H7 (cell line): ENCODE measurements around the gene TSPAN7. TPM values are rescaled to one million over a fixed set of nuclear protein-coding genes. Genes with fewer than 3 reads are reported as not detected.

Experiments
- DNase-seq: peaks from one replicate; pipeline ENCODE4 v3.0.0; 2012
- H3K27me3 ChIP-seq: 2 replicates; pipeline ENCODE4 v1.6.0; 2011; ENCODE audit warnings: mild to moderate bottlenecking, low read length; ENCODE audit not compliant: control insufficient read depth, insufficient read depth
- H3K36me3 ChIP-seq: replicated peaks from 2 replicates; pipeline ENCODE4 v1.5.1; 2011; ENCODE audit warnings: low read length; ENCODE audit not compliant: control insufficient read depth, insufficient read depth
- H3K4me3 ChIP-seq: 2 replicates; pipeline ENCODE4 v1.5.1; 2011; ENCODE audit warnings: low read depth, mild to moderate bottlenecking, control low read depth, low read length, moderate library complexity; ENCODE audit not compliant: insufficient read depth
- total RNA-seq: library from RNA; depleted of rRNA; stranded (reverse); fragments of >200 nt; shearing (Covaris generic); gene quantifications from 2 replicates; pipeline ENCODE4 v1.2.3, GENCODE V29; 2014

TSPAN7 gene
- total RNA-seq, 1 experiment from 2014 or later = 1.1 TPM

DNA sequence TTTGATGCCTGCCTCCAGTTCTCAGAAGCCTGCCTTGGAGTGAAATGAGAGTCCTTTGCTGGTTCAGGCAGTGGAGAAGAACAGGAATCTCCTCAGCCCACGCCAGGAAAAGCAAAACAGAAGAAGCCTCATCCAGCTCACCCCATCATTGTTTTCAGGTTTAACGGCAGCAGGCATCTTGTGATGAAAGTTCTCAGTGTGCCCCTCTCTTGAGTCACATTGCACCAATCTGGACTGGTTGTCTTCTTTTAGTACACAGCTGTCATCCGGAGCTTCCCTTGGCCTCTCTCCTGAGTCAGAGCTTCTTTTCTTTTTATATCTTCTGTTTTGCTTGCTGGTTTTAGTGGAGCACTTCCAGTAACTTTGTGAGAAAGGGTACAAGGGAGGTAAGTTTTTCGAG, 50.9 kb downstream of the TSPAN7 start:
- no peak for DNase-seq
- Histone ChIP-seq H3K4me3 (no peak overlapping the region), H3K27me3 (no peaks in the 10 kb centered on the region), H3K36me3 (no peaks in the 10 kb centered on the region)

DNA sequence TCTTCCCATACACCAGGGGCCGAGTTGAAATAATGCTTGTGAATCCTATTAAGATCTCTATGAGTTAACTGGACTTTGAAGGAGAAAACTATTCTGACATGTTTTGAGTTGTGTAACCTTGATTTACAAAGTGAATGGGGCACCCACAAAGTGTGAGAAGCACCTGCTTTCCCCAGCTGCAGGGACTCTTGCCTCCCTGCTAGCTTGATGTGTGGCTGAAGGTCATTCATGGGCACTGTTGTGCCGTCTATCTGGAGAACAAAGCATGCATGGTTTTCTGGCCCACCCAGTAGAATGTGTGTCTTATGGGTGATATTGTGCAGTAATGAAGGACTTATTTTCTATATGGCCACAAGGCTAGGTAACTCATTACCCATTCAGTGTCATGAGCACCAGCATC, 53.1 kb downstream of the TSPAN7 start:
- no peak for DNase-seq
- H3K36me3 ChIP-seq = no peaks in the 10 kb centered on the region
- no peak overlapping the region for H3K4me3 ChIP-seq
- no peaks in the 10 kb centered on the region for H3K27me3 ChIP-seq

DNA sequence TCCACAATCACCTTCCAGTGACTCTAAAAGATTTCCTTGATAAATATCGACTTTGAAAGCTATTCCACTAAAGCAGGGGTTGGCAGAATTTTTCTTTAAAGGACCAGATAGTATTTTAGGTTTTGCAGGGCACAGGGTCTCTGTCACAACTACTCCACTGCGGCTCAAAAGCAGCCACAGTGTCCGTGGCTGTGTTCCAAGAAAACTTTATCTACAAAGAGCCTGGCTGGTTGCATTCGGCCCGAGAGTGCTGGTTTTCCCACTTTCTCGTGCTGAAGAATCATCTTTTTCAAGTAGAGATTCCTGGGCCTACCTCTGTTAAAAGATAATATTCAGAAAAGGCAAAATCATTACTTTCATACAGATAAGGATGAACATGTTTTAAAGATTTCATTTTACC, 55.6 kb downstream of the TSPAN7 start:
- Histone ChIP-seq H3K27me3 (no peaks in the 10 kb centered on the region), H3K36me3 (no peaks in the 10 kb centered on the region), H3K4me3 (no peak overlapping the region)
- no peak for DNase-seq

DNA sequence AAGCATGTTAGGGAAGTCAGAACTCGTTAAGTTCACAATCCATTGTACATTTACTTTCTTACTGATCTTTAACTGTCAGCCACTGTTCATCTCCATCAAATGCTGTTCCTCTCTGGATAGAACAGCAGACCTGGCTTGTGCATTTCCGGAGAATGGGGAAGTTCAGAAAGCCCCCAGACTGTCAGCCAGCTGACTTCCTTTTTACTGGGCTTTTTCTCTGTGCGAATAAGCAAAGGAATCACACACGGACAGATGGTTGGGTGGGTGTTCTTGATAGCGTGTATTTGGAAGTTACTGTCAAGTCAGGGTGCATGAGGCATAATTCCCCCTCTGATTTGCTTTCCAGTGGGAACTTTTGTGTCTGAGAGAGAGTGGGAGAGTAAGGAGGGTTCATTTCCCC, 56.8 kb downstream of the TSPAN7 start:
- no peaks in the 10 kb centered on the region for H3K36me3 ChIP-seq
- DNase-seq = no peak
- H3K4me3 ChIP-seq = no peak overlapping the region
- no peaks in the 10 kb centered on the region for H3K27me3 ChIP-seq

DNA sequence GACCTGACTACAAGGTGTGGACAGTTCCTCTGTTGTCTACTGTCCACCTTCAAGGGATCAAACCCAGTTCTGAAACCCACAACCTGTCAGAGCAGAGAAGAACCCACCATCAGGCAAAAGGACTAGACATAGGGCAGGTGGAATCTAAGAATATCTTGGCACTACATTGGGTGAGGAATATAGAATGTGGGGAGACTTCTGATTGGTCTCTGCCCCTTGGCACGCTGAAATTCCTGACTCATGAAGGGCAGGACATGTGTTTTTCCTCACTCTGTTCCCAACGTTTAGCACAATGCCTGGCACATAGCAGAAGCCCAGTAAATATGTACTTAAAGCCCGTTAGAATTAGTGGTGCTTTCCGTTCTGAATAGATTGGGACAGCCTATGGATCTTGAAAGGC, 59.3 kb downstream of the TSPAN7 start:
- H3K4me3 ChIP-seq = no peak overlapping the region
- no peaks in the 10 kb centered on the region for H3K36me3 ChIP-seq
- DNase-seq = no peak
- no peaks in the 10 kb centered on the region for H3K27me3 ChIP-seq

DNA sequence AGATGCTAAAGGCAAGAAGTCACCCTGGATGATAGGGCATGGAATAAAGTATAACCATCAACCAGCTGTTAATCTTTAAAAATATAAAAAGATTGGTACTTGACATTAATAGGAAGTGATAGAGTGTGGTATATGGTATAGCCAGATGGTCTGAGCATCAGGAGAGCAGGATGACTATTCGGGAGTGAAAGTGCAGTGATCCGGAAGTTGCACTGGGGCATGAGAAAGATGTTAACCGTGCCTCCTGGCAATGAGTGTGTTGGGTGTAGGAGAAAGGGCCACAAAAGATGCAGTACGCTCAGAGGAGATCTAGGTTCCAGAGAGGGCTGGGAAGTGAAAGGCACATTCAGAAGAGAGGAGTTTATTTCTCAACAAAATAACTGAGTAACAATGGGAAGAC, 65.0 kb downstream of the TSPAN7 start:
- no peak overlapping the region for H3K4me3 ChIP-seq
- no peaks in the 10 kb centered on the region for H3K36me3 ChIP-seq
- no peak for DNase-seq
- H3K27me3 ChIP-seq = no peaks in the 10 kb centered on the region

DNA sequence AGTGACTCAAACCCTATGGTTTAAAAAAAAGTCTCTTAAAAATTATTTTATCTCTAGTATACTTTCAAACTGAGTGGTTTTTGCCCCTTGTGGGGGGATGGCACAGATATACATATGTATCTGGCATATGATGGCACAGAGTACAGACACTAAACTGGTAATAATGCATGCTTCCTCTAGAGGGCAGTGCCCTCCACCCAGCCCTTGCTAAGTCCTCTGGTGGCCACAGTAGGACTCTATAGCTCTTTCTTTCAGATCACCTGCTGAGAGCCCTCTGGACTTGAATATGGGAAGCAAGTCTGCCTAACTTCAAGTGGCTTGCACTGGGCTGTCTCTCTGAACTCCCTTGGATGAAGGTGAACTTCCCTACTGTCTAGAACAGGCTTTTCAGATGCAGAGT, 66.3 kb downstream of the TSPAN7 start:
- Histone ChIP-seq H3K4me3 (no peak overlapping the region), H3K36me3 (no peaks in the 10 kb centered on the region), H3K27me3 (no peaks in the 10 kb centered on the region)
- DNase-seq = peak; percentile 49

DNA sequence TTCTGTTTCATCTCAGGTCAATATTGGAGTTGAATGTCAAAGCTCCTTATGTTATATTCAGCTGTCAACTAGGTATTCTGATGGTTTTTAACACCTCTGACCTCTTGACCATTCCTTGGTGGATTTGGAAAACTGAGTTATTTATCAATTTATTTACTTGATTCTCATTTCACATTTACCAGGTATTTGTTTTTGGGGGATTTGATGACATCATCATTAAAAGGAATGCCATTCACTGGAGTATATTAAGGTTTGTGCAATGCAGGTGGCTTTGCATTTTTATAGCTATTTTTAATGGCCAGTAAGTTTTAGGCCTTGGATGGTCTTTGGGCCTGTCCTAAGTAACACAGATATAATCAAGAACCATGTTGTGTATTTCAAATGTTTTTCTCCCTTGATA, 67.2 kb downstream of the TSPAN7 start:
- no peaks in the 10 kb centered on the region for H3K36me3 ChIP-seq
- no peak overlapping the region for H3K4me3 ChIP-seq
- DNase-seq = no peak
- H3K27me3 ChIP-seq = no peaks in the 10 kb centered on the region

DNA sequence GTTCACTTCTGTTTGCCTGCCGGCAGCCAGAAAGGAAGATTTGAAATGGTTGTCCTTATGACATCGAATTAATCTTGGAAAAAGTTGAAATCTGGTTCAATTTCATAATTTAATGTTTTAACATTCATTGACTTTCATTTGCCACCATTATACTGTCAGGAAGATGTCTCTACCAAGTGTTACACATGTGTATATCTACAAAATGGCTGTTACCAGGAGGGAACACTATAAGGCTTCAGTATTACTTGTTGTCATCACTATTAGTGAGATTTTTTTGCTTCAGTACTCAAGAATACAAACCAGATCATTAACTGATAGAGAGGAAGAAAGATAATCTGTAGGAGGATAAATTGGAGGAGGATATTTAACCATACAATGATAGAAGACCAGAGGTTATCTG, 71.2 kb downstream of the TSPAN7 start:
- no peaks in the 10 kb centered on the region for H3K27me3 ChIP-seq
- no peak for DNase-seq
- no peak overlapping the region for H3K4me3 ChIP-seq
- H3K36me3 ChIP-seq = no peaks in the 10 kb centered on the region

DNA sequence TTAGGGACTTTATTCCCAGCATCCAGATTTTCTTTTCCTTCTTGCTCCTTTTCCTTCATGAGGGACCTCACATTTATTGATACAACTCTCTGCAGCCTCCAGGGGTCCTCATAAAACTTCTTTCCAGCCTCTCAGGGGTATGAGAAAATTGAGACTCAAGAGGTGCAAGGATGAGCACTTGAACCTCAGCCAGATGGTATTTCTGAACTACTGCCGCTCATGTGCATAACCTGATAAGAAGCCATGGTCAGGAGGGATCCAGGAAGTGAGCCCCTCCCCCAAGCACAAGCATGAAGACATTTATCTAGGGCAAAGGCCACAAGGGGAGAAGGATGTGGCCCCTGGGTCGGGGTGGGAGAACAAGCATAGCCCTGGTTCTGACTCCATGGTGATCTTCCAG, 73.3 kb downstream of the TSPAN7 start:
- H3K4me3 ChIP-seq = no peak overlapping the region
- DNase-seq = no peak

DNA sequence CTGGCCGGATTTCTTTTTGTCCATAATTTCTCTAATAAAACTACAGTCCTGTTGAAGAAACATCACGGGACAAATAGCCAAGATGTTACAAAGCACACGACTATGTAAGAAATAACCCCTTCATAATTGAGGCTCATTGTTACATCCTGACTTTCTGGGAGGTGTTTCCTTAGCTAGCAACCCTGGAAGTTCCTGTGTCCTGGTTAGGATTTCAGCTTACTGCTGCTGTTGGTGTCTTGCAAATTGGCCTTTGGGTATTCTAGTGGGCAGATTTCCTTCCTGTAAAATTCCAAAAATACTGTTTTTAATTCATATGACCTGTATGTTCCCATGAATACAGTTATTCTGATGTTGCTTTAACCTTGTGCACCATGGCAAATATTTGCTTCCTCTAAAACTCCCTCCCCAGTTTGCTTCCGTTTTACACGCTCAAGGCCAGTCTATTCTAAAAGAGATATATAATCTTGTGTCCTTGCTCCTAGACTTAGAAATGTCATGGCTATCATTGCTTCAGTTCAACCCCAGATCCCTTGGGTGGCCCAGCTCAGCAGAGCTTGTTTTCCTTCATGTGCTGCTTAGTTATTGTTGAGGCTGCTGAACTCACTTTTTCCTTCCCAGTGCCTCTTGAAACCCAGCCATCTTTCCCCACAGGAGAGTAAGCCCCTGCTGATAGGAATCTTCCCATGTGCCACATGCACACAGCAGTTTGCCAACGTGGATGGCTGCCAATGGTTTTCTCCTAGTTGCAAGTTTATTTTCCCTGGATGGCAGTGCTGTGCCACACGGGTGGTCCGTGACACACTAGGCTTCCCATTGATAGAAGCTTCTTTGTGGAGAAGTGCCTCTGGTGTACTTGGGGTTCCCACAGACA, 75.8 kb downstream of the TSPAN7 start:
- Histone ChIP-seq H3K27me3 (no peaks in the 10 kb centered on the region), H3K4me3 (no peak overlapping the region), H3K36me3 (no peaks in the 10 kb centered on the region)
- no peak for DNase-seq

More for the DNA sequence above, 73.3 kb downstream of the TSPAN7 start:
- Histone ChIP-seq H3K27me3 (no peaks in the 10 kb centered on the region), H3K36me3 (no peaks in the 10 kb centered on the region)

DNA sequence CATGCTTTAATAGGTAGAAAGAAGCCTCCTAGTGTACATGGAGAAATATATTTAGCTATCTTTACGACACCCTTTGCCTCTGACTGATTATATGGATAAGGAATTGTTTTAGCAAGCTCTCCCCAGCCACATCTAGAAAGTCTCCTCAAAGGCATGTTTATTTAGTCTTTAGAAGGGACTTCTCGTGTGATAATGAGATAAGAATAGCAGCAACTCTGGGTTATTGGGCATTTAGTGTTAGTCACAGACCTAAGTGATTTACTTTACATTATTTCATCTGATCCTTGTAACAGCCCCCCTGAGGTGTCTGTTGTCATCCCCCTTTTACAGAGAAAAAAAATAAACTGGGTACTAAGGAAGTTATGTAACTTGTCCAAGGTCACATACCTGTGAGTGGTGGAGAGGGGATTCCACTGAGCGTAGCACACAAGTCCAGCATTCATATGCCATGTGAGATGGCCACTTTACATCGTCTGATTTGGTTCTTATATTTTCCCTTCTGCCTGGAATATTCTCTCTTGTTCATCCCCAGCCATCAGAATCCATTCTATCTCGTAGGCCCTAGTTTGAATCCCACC, 77.7 kb downstream of the TSPAN7 start:
- Histone ChIP-seq H3K4me3 (no peak overlapping the region), H3K27me3 (no peaks in the 10 kb centered on the region), H3K36me3 (no peaks in the 10 kb centered on the region)
- DNase-seq = no peak

DNA sequence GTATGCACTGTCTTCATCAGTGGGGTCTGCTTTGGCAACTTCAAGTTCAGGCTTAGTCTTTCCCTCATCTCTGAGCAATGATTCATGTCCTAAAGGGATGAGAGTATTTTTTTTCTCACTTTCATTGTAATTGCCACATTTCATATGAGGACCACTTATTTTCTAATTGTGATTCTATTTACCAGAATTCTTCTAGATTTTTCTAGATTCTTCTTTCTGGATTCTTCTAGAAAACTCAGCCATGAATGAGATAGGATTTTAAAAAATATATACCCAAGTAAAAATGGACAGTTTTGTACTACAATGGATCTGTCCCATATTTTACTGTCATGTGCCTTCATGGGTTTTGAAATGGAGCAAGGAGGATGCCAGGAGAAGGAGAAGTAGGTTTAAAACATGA, 78.4 kb downstream of the TSPAN7 start:
- no peak overlapping the region for H3K4me3 ChIP-seq
- DNase-seq = no peak
- H3K36me3 ChIP-seq = no peaks in the 10 kb centered on the region
- no peaks in the 10 kb centered on the region for H3K27me3 ChIP-seq

DNA sequence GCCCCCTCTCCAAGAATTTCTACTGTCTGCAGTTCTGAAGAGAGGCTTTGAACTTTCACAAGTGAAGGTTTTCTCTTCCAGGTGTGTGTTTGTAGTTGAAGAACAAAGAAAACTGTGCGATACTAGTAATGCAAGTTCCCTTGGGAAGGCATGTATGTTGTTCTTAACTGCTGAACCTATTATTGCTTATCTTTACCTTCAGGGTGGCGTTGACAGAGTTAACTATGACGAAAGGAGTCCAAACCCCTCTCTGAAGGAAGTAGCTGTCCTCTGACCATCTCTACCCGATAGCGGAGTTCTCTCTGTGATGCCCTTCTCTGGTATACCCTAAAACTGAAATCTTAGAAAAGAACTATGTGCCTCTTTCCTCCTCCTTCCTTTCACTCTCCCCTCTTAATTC, 79.9 kb downstream of the TSPAN7 start:
- H3K27me3 ChIP-seq = no peaks in the 10 kb centered on the region
- H3K36me3 ChIP-seq = no peaks in the 10 kb centered on the region
- DNase-seq = no peak
- H3K4me3 ChIP-seq = no peak overlapping the region

DNA sequence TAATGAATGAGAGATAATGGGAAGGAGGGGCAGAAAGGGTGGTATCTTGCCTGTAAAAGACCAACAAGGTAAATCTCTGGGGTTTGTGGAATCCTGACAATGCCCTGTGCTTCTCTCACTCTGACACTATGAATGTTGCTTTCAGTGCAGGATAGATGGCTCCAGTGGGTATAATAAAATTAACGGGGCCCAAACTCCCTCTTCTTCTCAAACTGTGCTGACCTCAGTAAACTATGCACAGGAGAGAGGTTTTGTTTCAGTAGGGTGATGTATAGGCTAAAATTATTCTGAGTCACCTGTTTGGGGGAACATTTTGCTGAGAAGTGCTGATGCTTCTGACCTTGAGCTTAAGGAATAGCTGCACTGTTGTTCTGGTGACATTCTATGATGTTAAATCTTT, 82.6 kb downstream of the TSPAN7 start:
- H3K27me3 ChIP-seq = no peaks in the 10 kb centered on the region
- no peaks in the 10 kb centered on the region for H3K36me3 ChIP-seq
- DNase-seq = no peak
- no peak overlapping the region for H3K4me3 ChIP-seq
